CD14-positive monocyte (primary cell): ENCODE results near the gene OCEL1. TPM values are rescaled to one million over a fixed set of nuclear protein-coding genes. Genes with fewer than 3 reads are reported as not detected.

Experiments
- DNase-seq, 3 donors: peaks; one replicate each; pipeline ENCODE4 v3.0.0-alpha.2; 2011 to 2022
- H2AFZ ChIP-seq: 2 replicates; pipeline ENCODE4 v1.6.0; 2012; ENCODE audit warnings: mild to moderate bottlenecking, low read depth, low read length, inconsistent platforms; ENCODE audit not compliant: insufficient read depth, poor library complexity, severe bottlenecking
- H3K27ac ChIP-seq, 2 donors: 1 replicate in 1 of 2; 2 replicates in 1 of 2; pipeline ENCODE4 v1.5.1; 2012 to 2013; ENCODE audit warnings: low read length in 2 of 2, control low read depth in 1 of 2, inconsistent platforms in 1 of 2, low read depth in 1 of 2, mild to moderate bottlenecking in 1 of 2
- H3K27me3 ChIP-seq, 2 donors: one replicate each; pipeline versions ENCODE4 v1.6.0 to v1.6.1; 2011 to 2013; ENCODE audit warnings: low read length in 2 of 2; ENCODE audit not compliant: control insufficient read depth in 2 of 2, insufficient read depth in 2 of 2
- H3K36me3 ChIP-seq, 2 donors: replicated peaks in 1 of 2; 1 replicate in 1 of 2; 2 replicates in 1 of 2; pipeline versions ENCODE4 v1.5.1 to v1.6.1; 2012 to 2013; ENCODE audit warnings: low read length in 2 of 2, control low read depth in 1 of 2, inconsistent platforms in 1 of 2, mild to moderate bottlenecking in 1 of 2; ENCODE audit not compliant: insufficient read depth in 2 of 2, control insufficient read depth in 1 of 2
- H3K4me1 ChIP-seq, 2 donors: 1 replicate in 1 of 2; 2 replicates in 1 of 2; pipeline versions ENCODE4 v1.5.1 to v1.6.1; 2012 to 2013; ENCODE audit warnings: low read length in 2 of 2, control low read depth in 1 of 2, inconsistent platforms in 1 of 2, mild to moderate bottlenecking in 1 of 2, moderate library complexity in 1 of 2; ENCODE audit not compliant: insufficient read depth in 2 of 2, control insufficient read depth in 1 of 2
- H3K4me2 ChIP-seq: replicated peaks from 2 replicates; pipeline ENCODE3; 2012; ENCODE audit warnings: low read length, moderate library complexity, mild to moderate bottlenecking; ENCODE audit not compliant: poor library complexity, severe bottlenecking; ENCODE audit errors: extremely low read depth
- H3K4me3 ChIP-seq, 3 experiments: fragments of 200-600 bp in 1 of 3; sonication (generic) in 1 of 3; replicated peaks in 1 of 3; 1 replicate in 2 of 3; 2 replicates in 1 of 3; pipeline ENCODE4 v1.5.1; 2011 to 2013; ENCODE audit warnings: low read length in 3 of 3, mild to moderate bottlenecking in 3 of 3, control low read depth in 2 of 3, low read depth in 2 of 3, inconsistent platforms in 1 of 3, moderate library complexity in 1 of 3
- H3K79me2 ChIP-seq: 2 replicates; pipeline ENCODE4 v1.6.0; 2012; ENCODE audit warnings: mild to moderate bottlenecking, control low read depth, inconsistent platforms, low read length, moderate library complexity; ENCODE audit not compliant: insufficient read depth
- H3K9ac ChIP-seq: 2 replicates; pipeline ENCODE4 v1.6.0; 2017; ENCODE audit warnings: low read length, mild to moderate bottlenecking; ENCODE audit not compliant: insufficient read depth, poor library complexity, severe bottlenecking
- H3K9me3 ChIP-seq, 2 donors: replicated peaks in 1 of 2; 1 replicate in 1 of 2; 2 replicates in 1 of 2; pipeline versions ENCODE4 v1.5.1 to v1.6.1; 2012 to 2013; ENCODE audit warnings: low read length in 2 of 2, control low read depth in 1 of 2; ENCODE audit not compliant: control insufficient read depth in 1 of 2, insufficient read depth in 1 of 2
- H4K20me1 ChIP-seq: 2 replicates; pipeline ENCODE4 v1.6.0; 2012; ENCODE audit warnings: mild to moderate bottlenecking, low read length, control low read depth, moderate library complexity; ENCODE audit not compliant: insufficient read depth
- H3K27ac Mint-ChIP-seq, 7 donors: one replicate each; pipeline ENCODE4 v1.8.0; 2020; ENCODE audit warnings: mild to moderate bottlenecking in 7 of 7, mixed read lengths in 7 of 7, moderate library complexity in 6 of 7, inconsistent platforms in 2 of 7
- H3K27me3 Mint-ChIP-seq, 3 donors: one replicate each; pipeline ENCODE4 v1.8.0; 2021 to 2022; ENCODE audit warnings: low read depth in 3 of 3, mild to moderate bottlenecking in 3 of 3, mixed read lengths in 3 of 3, moderate library complexity in 3 of 3, inconsistent platforms in 1 of 3
- H3K36me3 Mint-ChIP-seq, 2 donors: one replicate each; pipeline ENCODE4 v1.8.0; 2020; ENCODE audit warnings: mixed read lengths in 2 of 2, inconsistent platforms in 1 of 2, mild to moderate bottlenecking in 1 of 2
- H3K4me1 Mint-ChIP-seq: one replicate; pipeline ENCODE4 v1.8.0; 2020; ENCODE audit warnings: mild to moderate bottlenecking, mixed read lengths
- H3K4me3 Mint-ChIP-seq, 2 donors: one replicate each; pipeline ENCODE4 v1.8.0; 2020; ENCODE audit warnings: mild to moderate bottlenecking in 2 of 2, mixed read lengths in 2 of 2, moderate library complexity in 1 of 2
- H3K9me3 Mint-ChIP-seq, 7 donors: one replicate each; pipeline ENCODE4 v1.8.0; 2020 to 2022; ENCODE audit warnings: mixed read lengths in 7 of 7, mild to moderate bottlenecking in 6 of 7, moderate library complexity in 6 of 7, inconsistent platforms in 2 of 7
- CTCF ChIP-seq: fragments of 200-600 bp; IDR thresholded peaks from one replicate; pipeline ENCODE4 v1.8.0; 2022; ENCODE audit warnings: antibody characterized with exemption, mild to moderate bottlenecking
- WGBS: methylation state at CpG from one replicate; pipeline ENCODE4 v1.1.5; 2013; ENCODE audit warnings: missing lambda C conversion rate; ENCODE audit not compliant: insufficient coverage; 5-methylcytosine and 5-hydroxymethylcytosine counted together
- intact Hi-C, 2 donors: fragments of 100-400 bp; cut with micrococcal nuclease; formaldehyde crosslinking; loops; one replicate each; pipeline versions ENCODE4 v1.15.0 to v1.15.1; 2023
- polyA plus RNA-seq, 3 donors: library from polyadenylated mRNA; depleted of rRNA in 1 of 3; unstranded in 2 of 3; stranded (reverse) in 1 of 3; fragments of 300-500 nt in 2 of 3; fragments of >200 nt in 1 of 3; fragmentation: Illumina TruSeq in 2 of 3; gene quantifications; 1 replicate in 2 of 3; 2 replicates in 1 of 3; pipeline ENCODE4 v1.2.3, GENCODE V29; 2012 to 2021

OCEL1 gene
- polyA plus RNA-seq, 3 donors: 31.8 to 59.9 (median 57.6) TPM

GRCh38 chr19:17260842-17261325 lies 34.9 kb downstream of the OCEL1 start:
- WGBS: 34% methylated on average over 14 of the region's 15 CpGs
- no peaks in the 10 kb centered on the region for H3K4me1 ChIP-seq
- H3K4me2 ChIP-seq: no peak overlapping the region
- no peak overlapping the region for H3K4me3 ChIP-seq
- peak; percentile 96 for TF ChIP-seq CTCF
- H3K79me2 ChIP-seq: no peaks in the 10 kb centered on the region
- no peak overlapping the region for H3K27ac Mint-ChIP-seq
- H4K20me1 ChIP-seq: no peaks in the 10 kb centered on the region
- H2AFZ ChIP-seq: no peak overlapping the region
- no peaks in the 10 kb centered on the region for H3K36me3 Mint-ChIP-seq
- intact Hi-C loops: loop anchor here in 1 of 2 donors (10.0 kb wide), 1 partner anchor 594 kb away; the partner anchor contains the start of gene RPL18A
- H3K9me3 ChIP-seq: no peaks in the 10 kb centered on the region
- H3K4me1 Mint-ChIP-seq: peaks cover 12% of the 10 kb centered on the region
- no peaks in the 10 kb centered on the region for H3K36me3 ChIP-seq
- peaks cover 0 to 2% (median 0%) of the 10 kb centered on the region in 7 donors for H3K9me3 Mint-ChIP-seq
- H3K27me3 Mint-ChIP-seq: peaks cover 0 to 4% (median 2%) of the 10 kb centered on the region in 3 donors
- no peak overlapping the region for H3K9ac ChIP-seq
- no peak overlapping the region for H3K27ac ChIP-seq
- peak; percentile 74 to 84 (median 75) for DNase-seq
- no peaks in the 10 kb centered on the region for H3K27me3 ChIP-seq
- H3K4me3 Mint-ChIP-seq: peak overlapping the region in 1 of 2 donors; percentile 8

GRCh38 chr19:17262557-17262956 lies 36.5 kb downstream of the OCEL1 start:
- Histone ChIP-seq H4K20me1 (no peaks in the 10 kb centered on the region), H3K9me3 (no peaks in the 10 kb centered on the region), H3K4me1 (peaks cover 7 to 8% of the 10 kb centered on the region in 2 donors), H3K27ac (no peak overlapping the region), H3K27me3 (no peaks in the 10 kb centered on the region), H3K4me3 (no peak overlapping the region), H3K4me2 (no peak overlapping the region), H2AFZ (no peak overlapping the region), H3K79me2 (peaks cover 3% of the 10 kb centered on the region), H3K9ac (no peak overlapping the region), H3K36me3 (no peaks in the 10 kb centered on the region)
- no peak for DNase-seq
- intact Hi-C loops: loop anchor here in 1 of 2 donors (10.0 kb wide), 1 partner anchor 592 kb away; the partner anchor contains the start of gene RPL18A
- Mint-ChIP-seq H3K27ac (no peak overlapping the region), H3K9me3 (peaks cover 0 to 5% (median 0%) of the 10 kb centered on the region in 7 donors), H3K27me3 (peaks cover 2 to 5% (median 3%) of the 10 kb centered on the region in 3 donors), H3K4me1 (peaks cover 20% of the 10 kb centered on the region), H3K36me3 (no peaks in the 10 kb centered on the region), H3K4me3 (no peak overlapping the region)
- no peak for TF ChIP-seq CTCF
- 88% methylated on average over 16 of the region's 16 CpGs for WGBS
